ENCODE results near the gene RHBDD1.

Gene RHBDD1

DNA sequence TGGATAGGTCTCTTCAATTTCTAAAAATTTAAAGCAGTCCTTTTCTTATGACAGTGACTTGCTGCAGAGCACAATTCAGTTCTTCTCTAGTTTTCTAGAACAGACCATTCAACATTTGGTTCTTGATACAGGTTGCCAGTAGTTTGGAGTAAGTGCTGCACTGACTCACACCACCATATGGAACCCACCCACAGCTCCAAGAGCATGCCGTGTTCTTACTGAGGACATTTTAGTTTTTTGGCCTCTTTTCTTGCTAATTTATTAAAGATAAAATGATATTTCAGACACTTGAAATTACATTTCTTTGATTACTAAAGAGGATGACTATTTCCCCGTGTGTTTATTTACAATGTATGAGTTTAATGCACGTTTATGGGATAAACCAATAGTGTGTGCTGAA lies 208.1 kb downstream of the RHBDD1 start:
- DNase-seq, result no peak
- in situ Hi-C loops (cut with MboI; ENCODE audit: low pct_unique_long_range_greater_than_20kb, low sequenced_read_pairs), result no loop called here
